Colon (tissue), 2 donors: ENCODE measurements around the gene KRT72.

Source experiments
- FAIRE-seq: peaks from 2 replicates; lab custom pipeline; 2012; peaks lifted over from hg19 to GRCh38; lab: Jason Lieb, UNC
- donor health status: control.
- donor health status: control.

Gene KRT72

DNA sequence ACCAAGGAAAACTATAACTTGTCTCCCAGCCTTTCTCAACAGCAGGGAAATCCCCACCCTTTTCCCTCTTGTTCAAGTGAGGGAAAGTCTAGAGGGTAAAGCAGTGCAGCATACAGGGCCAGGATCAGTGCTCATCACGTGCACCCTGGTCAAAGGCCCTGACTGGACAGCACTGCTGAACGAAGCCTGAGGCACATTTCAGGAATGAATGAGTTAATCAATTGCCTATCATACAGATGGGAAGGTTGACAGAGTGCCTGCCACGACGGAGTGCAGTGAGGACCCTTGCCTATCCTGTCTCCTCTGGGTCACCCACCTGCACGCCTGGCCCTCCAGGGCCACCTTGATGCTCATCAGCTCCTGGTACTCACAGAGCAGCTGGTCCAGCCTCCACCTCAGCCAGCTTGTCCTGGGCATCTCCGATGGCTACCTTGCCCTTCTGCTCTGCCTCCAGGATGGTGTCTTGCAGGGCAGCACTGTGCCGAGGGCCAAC, 28.8 kb upstream of the KRT72 start:
- no peak for FAIRE-seq

DNA sequence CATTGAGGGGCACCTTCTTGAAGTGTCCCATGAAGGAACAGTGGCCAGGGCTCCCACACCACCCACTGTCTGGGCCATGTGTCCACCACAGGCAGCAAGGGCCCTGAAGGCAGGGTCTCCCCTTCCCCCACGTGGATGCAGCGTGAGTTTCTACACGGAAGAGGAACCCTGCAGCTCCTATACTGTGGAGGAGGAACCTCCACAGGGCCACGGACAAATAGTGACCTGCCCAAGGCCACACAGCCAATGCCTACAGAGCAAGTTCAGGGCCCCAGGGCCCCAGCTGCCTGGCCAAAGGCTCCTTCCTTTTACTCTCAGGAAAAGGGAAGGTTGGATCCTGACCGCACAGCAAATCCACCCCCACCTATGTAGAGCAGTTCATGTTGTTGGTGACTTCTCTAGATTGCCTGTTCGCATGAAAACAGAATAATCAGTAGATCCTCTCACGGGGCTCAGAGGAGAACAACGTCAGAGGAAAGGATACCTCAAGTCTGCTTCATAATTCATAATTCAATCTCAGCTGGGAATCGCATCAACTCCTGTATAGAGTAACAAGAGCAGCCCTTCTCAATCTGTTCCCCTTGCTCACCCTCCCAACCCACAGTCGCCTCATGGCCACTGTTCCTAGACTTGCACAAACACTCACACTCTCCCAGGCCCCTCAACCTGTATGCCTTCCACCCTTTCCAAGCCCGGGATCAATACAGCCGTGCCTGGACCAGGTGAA, 28.2 kb upstream of the KRT72 start:
- no peak for FAIRE-seq

DNA sequence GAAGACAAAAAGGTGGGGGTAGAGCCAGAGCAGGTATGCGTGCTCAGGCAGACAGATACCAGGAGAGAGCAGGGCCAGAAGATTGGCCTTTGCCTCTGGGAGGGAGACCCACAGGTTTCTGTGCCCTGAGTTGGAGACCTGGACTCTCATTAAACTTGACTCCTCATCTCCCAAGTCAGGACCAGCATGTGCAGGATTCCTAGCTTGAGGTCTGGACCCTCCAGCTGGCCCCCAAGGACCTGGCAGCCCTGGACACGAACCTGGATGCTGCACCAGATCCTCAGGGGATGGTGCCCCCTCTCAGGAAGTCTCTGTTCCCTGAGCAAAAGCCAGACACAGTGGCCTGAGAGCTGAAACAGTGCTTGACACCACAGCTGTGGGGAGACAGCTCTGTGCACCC, 27.6 kb upstream of the KRT72 start:
- FAIRE-seq, result no peak

DNA sequence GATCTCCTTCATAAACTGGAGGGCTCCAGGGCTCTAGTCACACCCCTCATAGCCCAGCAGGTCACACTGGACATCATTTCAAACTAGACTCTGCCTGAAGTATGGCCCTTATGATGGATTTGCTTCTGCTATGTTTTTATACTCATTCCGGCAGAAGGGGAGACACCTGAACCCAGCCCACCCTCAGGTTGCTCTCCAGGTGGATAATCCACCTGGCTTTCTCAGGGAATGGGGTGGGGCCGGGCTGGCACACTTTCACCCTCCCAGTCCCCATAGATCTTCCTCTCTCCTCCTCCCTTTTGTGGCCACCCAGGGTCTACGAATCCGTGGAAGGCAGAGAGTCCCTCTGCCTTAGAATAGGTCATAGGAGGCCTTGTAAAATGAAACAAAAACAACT, 26.8 kb upstream of the KRT72 start:
- no peak for FAIRE-seq

DNA sequence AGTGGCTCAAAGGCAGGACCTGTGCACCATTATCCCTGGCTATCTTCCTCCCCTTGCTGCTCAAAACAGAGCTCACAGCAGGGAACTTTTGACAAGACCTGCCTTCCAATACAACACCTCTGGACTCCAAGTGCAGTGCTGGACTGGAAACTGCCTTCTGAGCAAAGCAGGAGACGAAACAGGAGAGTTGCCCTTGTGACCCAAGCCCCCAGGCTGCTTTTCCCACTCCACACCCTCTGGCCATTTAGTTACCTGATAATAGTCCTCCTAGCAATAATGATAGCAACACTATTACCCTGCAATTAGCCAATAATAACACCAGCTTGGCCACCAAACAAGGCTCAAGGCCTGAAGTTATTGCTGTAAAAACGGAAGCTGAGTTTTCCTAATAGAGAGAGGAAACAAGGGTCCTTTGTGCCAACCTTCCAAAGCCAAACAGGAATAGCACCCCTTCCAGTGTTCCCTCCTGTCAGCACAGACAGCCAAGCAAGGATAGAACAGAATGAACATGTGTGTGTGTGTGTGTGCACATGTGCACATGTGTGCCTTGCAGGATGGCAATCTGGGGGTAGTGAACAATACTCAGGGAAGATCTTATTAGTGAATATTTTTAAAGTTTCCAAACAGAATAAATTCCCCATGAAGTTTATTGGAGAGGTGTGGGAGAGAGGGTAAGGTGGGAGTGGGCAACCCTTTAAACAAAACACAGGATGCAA, 26.3 kb upstream of the KRT72 start:
- FAIRE-seq, result no peak

DNA sequence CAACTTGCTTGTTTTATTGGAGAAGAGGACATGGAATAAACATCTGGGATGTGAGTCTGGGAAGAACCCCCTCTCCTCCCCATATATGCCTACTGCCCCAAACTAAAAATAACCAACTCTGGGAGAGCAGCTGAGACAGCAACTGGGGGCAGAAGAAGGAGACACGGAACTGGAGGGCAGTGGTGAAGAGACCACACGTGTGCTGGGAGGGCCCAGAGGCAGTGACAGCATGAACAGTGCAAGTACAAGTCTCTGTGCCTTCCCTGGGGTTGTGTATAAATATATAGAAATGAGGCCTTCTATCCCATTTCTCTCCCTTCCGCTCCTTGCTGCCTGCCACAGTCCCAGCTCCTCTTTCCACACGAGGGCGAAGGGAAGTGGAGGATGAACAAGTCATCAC, 21.1 kb upstream of the KRT72 start:
- FAIRE-seq, result no peak

DNA sequence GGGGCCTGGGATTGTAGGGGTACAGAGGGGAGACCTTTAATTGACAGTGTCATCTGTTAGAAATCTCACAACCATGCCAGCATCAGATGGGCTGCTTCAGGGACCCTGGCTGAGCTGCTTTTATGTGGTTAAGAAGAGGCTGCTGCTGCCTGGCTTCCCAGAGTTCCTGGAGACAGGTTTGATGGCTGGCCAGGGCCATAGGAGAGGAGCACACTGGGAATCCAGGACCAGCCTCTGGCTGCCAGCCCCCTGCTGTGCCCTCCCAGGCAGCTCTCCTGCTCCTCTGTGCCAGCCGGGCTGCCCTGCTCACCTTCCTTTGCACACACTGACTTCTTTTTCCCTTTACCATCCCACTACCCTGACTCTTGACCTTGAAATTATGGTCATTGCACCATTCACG, 17.6 kb upstream of the KRT72 start:
- no peak for FAIRE-seq

DNA sequence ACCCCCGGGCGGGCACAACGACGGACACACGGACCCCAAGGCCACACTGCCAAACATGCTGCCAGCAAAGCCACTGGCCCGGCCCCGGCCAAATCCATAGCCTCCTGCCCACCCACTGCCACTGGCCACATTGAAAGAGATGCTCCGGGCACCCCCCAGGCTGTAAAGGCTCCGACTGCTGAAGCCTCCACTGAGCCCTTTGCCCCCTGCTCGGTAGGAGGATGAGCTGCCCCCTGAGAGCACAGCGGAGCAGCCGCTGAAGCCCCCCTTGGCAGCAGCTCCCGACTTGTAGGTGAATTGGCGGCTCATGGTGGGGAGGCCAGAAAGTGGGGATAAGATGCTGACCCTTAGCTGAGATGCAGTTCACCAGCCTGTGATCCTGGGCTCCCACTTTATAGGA, 17.0 kb upstream of the KRT72 start, which contains the start of gene KRT73:
TSS of gene KRT73 (minus strand) at position 344 of the 400 bp plus-strand sequence. CDS start at position 309, 35 bp downstream.
- no peak for FAIRE-seq

DNA sequence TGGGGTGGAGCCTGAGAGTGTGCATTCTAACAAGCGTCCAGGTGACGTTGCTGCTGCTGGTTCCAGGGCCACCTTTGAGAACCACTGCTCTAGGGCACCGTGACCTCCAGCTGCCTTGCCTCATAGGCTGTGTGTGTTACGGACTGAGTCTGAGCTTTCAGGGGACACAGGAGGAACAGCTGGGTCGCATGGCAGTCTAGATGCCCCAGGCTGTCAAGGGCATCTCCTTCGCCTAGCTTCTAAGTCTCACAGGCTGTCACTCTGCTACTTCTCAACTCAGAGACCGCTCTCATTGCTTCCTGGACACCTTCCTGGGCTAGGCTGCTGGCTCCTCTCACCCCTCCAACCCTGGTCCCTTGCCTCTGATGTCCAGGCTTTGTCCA, 16.1 kb upstream of the KRT72 start:
- FAIRE-seq, result no peak

DNA sequence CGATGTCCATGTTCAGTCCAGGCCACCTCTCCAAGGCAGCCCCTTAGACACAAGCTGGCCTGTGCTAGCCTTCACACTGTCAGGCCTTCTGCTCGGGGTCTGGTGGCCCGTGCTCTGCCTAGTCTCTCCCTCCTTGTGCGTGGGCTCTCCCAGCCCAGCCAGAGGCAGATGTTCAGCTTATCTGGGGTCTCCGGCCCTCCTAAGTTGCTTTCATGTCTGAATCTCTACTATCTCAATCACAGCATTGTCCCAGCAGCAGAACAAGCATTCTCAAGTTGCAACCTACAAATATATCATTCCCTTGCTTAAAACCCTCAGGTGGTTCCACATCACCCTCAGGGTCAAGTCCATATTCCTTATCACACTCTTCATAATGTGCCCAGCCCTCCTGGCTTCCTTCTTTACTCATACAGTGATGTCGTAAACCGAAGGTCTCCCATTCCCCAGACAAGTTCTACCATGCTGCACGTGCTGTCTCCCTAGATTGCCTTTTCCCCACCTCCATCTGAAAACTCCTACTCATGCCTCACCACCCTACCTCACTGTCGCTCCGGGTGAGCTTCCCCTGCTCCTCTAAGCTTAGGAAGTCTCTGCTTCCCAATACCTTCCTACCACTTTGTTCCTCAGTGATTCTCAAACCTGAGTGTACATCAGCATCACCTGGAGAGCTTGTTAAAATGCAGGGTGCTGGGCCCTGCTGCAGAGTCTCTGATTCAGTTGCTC, 15.6 kb upstream of the KRT72 start:
- no peak for FAIRE-seq

DNA sequence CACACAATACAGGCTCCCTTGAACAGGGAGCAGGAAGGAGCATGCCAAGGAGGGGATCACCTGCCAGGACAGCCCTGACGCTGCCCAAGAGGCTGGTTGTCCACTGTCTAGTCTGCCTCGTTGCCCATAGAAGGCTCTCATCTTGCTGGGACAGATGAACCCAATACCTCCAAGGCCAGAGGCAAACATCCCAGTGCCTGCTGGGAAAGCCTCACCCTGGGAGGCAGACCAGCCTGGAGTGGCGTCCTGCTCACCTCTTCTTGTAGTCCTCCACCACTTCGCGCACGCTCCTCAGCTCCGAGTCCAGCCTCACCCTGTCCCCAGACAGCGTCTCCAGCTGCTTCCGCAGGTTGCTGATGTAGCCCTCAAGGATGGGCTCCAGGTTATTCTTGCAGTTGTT, 14.6 kb upstream of the KRT72 start:
- no peak for FAIRE-seq

DNA sequence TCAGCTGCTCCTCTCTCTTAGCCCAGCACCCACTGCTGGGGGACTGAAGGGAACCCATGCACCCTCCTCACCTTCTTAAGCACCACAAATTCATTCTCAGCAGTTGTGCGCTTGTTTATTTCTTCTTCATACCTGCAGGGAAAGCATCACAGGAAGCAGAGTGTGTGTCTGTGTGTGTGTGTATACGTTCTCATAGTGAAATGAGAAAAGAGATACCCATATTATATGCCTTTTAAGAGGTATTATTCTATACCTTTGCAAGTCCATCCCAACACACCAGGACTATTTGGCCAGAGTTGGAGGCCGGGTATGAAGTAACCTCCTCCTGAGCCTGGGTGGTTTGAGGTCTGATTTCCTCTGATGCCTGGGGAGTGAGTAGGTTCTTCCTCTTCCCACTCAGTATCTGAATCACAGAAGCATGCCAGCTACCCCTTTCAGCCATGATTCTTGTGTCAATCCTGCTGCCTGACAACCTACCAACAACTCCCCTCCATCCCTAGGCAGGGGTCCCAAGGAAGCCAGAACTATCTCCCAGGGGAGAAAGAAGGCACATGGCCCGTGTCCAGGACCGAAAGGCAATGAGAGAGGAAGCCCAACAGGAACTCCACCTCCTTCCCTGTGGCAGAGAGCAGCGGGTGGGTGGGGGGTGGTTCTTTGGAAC, 14.1 kb upstream of the KRT72 start:
- FAIRE-seq, result no peak

DNA sequence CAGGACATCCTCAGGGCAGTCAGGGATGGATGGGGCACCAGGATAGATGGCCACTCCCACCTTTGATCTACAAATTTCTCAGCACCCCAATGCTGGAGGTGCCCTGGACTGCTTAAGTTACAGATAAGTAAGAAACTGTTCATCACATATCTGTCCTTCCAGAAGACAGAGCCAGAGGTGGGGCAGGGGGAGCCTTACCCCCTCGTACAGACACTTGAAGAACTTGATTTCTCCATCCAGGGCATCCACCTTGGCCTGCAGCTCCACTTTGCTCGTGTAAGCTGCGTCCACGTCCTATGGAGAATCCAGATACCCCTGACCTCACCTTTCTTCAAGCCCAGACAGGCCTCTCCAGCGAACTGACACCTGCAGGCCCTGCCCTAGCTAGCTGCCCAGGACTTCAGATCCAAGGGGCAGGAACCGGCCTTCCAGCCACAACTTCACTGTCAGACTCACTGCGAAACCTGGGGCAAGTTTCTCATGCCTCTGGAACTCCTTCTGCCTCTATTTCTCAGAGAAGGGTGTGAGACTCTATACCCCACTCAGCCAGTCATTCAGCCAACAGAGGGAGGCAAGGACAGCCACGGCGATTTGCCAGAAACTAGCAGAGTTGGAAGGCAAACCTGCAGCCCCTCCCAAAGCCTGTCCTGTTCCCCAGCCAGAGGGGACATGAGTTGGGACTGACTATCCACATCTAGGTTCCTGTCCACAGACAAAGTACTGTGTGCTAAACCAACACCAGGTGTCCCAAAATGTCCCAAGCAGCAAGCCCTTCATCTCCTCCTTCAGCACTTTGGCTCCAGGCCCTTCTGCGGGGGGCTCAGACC, 13.3 kb upstream of the KRT72 start:
- no peak for FAIRE-seq

DNA sequence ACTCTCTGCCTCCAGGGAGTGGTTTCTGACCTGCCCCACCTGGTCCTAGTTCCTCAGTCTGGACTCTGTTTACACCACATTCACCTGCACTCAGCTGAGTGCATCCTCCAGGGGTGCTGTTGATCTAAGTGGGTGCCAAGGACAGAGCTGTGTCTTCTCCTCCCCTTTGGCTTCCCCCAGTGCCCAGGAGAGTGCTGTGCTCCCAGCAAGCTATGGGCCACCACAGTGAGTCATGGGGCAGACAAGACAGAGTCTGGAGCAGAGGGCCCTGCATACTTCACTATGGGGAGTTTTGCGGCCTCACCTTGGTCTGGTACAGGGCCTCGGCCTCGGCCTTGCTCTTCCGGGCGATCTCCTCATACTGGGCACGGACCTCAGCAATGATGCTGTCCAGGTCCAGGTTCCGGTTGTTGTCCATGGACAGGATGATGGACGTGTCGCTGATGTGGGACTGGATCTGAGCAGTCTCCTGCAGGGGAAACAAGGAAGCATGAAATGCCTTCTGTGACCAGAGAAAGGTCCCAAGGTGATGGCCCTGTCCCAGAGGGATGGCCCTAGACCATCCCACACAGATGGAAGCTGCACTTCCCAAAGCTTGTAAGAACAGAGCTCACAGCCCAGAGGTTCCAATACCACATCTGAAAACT, 12.2 kb upstream of the KRT72 start:
- FAIRE-seq, result no peak

DNA sequence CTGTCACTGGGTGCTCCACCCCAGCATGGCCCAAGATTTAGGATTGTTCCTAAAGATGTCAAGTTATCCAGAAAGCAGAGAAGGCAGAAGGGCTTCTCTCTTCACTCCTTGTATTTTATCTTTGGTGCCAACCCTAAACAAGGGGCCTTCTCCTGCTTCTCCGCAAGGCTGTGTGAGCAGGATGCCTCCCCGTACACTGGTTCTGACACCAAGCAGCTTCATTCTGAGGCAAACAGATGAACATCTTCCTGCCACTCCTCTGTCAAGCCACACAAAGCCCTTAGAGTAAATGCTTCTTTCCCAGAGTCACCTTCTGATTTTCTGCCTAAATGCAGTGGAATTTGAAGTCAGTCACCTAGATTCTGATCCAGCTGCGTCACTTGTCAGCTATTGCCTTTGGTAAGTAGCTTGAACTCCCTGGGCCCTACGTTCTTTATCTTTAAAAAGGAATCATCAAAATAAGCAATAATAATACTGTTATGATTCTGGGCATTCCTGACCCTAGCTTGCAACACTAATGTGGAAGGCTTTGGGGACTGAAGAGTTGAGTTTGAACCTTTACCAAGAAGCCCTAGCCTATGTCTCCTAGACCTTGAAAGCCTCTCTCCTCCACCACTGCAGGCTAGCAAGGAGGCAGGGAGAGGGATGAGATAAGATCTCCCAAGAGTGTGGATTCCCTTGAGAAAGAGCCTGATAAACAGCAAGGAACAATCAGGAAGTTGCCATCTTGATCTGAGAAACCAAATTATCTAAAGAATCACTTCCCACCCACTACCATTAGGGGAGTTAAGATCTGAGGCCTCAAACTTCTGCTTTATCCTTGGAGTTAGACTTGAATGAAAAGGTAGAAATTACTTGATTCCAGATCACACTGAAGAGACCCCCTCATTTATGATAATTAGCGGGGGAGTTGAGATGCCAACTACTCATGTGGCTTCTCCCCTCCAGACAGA, 11.4 kb upstream of the KRT72 start:
- no peak for FAIRE-seq

DNA sequence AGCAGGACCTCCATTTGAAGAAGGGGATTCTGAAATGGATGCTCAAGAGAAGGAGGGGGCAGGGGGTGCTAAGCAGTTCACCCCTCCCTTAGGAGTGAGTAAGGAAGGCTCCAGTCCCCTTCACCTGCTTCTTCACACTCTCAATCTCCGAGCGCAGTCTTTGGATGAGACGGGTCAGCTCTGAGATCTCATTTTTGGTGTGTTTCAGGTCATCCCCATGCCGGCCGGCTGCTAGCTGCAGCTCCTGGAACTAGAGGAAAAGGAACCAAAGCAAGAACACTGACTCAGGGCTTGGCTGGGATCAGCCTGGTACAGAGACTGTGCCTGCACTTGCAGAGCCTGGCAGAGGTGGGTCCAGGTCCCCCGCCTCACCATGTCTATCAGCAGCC, 9.8 kb upstream of the KRT72 start:
- no peak for FAIRE-seq

DNA sequence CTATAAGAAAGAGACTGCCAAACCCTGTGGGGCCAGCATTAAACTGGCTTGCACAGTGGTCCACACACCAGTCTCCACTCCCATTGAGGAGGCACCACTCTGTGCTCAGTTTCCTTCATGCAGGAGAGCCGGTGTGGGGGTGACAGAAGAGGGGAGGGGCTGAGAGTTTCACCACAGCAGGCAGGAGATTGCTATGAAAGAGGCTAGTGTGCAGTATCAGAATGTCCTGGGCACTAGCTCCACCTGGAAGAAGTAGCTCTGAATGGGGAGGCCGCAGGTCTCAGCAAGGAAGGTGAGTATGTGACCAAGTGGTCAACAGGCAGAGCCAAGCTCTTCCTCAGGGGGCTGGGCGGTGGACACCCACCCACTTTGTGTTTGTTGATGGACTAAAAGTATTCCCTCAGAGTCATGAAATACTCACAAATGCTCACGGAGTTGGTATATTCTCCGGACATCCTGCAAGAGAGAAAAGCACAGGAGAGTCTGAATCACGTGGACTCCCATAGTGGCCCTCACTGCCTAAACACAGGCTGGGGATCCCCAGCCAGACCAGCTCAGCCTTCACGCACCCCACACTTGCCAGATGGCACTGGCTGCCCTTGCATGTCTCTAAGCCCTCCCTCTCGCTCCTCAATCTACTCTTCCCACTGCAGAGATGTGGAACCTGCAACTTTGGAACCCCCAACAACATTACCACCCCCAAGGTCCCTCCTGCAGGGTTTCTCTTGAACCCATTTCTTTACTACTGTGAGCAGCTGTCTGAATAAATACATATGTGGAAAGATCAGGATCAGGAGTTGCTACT, 7.8 kb upstream of the KRT72 start:
- no peak for FAIRE-seq

DNA sequence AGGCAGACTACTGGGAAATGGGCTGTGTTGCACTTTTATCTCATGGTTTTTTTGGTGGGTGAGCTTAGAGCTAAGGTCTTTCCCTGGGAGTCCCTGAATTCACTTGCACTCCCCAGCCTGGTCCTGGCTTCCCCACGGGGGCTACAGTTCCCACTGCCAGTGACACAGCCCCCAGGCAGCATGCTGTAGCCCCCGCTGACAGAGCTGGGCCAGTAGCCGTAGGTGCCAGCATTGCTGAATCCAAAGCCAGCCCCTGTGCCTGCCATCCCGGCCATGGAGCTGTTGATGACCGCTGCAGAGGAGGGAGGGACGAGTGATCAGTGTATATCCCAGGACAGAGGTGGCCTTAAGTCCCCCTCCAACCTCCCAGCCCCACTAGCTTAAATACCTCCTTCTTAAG, 6.9 kb upstream of the KRT72 start:
- no peak for FAIRE-seq

DNA sequence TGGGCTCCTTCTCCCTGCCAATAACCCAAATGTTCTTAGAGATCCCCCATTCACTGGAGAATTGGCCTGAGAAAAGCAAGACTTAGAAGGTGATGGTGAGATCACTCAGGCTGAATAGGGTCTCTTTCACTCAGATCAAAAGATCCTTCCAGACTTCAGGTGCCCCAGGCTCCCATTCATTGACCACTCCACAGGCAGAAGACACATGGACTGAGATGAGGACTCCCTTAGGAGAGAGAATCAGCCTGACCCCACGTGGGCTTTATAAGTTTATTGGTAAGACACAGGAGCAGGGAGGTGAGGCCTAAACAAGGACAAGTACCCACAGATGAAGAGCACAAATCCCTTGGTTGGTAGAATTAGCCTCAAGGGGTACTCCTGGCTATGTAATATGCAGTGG, 6.1 kb upstream of the KRT72 start:
- FAIRE-seq, result no peak
